SK-N-SH treated with all-trans-retinoic acid at 6 μM for 48 hours (cell line): ENCODE results near the gene SLC7A4.
"Not testable (repeated sequence)": the region's sequence is repeated elsewhere in the genome, so short reads cannot be mapped to it uniquely, and the experiment has no call there.

ENCODE experiments used
- ATAC-seq: fragments of 200-7000 bp; cut with Tn5 transposase; 3 replicates; pipeline ENCODE4 v1.9.1; 2020; ENCODE audit warnings: mild to moderate bottlenecking, moderate library complexity
- ARNTL ChIP-seq: fragments of 450-650 bp; formaldehyde crosslinking; IDR thresholded peaks from 2 replicates; pipeline ENCODE4 v1.5.0; 2020; ENCODE audit warnings: low read depth, mild to moderate bottlenecking, moderate library complexity, borderline replicate concordance
- BACH2 ChIP-seq: fragments of 250-450 bp; sonication (Bioruptor Pico); IDR thresholded peaks from 2 replicates; pipeline ENCODE4 v1.9.0; 2021; ENCODE audit warnings: mild to moderate bottlenecking, borderline replicate concordance
- CSDC2 ChIP-seq: fragments of 250-450 bp; sonication (Bioruptor Pico); IDR thresholded peaks from 2 replicates; pipeline ENCODE4 v1.5.0; 2020; ENCODE audit warnings: mild to moderate bottlenecking, moderate library complexity
- ESRRG ChIP-seq: fragments of 250-450 bp; sonication (Bioruptor Pico); IDR thresholded peaks from 2 replicates; pipeline ENCODE4 v1.6.1; 2021; ENCODE audit warnings: mild to moderate bottlenecking
- GLIS3 ChIP-seq: fragments of 250-450 bp; sonication (Bioruptor Pico); IDR thresholded peaks from 2 replicates; pipeline ENCODE4 v1.5.0; 2020; ENCODE audit warnings: mild to moderate bottlenecking, moderate library complexity
- ISL1 ChIP-seq: fragments of 250-450 bp; sonication (Bioruptor Pico); IDR thresholded peaks from 2 replicates; pipeline ENCODE4 v2.1.2; 2022; ENCODE audit warnings: mild to moderate bottlenecking, moderate library complexity
- PPARA ChIP-seq: fragments of 250-450 bp; sonication (Bioruptor Pico); IDR thresholded peaks from 2 replicates; pipeline ENCODE4 v1.5.0; 2020; ENCODE audit warnings: mild to moderate bottlenecking, borderline replicate concordance
- RARB ChIP-seq: fragments of 250-450 bp; sonication (Bioruptor Pico); IDR thresholded peaks from 2 replicates; pipeline ENCODE4 v1.8.0; 2021; ENCODE audit warnings: mild to moderate bottlenecking, moderate library complexity
- TCF4 ChIP-seq: fragments of 250-450 bp; sonication (Bioruptor Pico); IDR thresholded peaks from 2 replicates; pipeline ENCODE4 v1.8.0; 2021; ENCODE audit warnings: mild to moderate bottlenecking, moderate library complexity, borderline replicate concordance
- TOX ChIP-seq: fragments of 250-450 bp; sonication (Bioruptor Pico); IDR thresholded peaks from 2 replicates; pipeline ENCODE4 v1.8.0; 2021; ENCODE audit warnings: mild to moderate bottlenecking, moderate library complexity, borderline replicate concordance
- ZC3H10 ChIP-seq: fragments of 250-450 bp; sonication (Bioruptor Pico); IDR thresholded peaks from 2 replicates; pipeline ENCODE4 v1.5.1; 2021; ENCODE audit warnings: mild to moderate bottlenecking, moderate library complexity
- ZFP3 ChIP-seq: fragments of 250-450 bp; sonication (Bioruptor Pico); IDR thresholded peaks from 2 replicates; pipeline ENCODE4 v1.5.0; 2020; ENCODE audit warnings: mild to moderate bottlenecking, moderate library complexity
- ZFP30 ChIP-seq: fragments of 450-650 bp; formaldehyde crosslinking; IDR thresholded peaks from 2 replicates; pipeline ENCODE4 v1.5.0; 2022; ENCODE audit warnings: mild to moderate bottlenecking, moderate library complexity
- ZNF70 ChIP-seq: fragments of 450-650 bp; formaldehyde crosslinking; IDR thresholded peaks from 2 replicates; pipeline ENCODE4 v1.5.0; 2020; ENCODE audit warnings: mild to moderate bottlenecking, moderate library complexity
- ZNF8 ChIP-seq: fragments of 450-650 bp; formaldehyde crosslinking; IDR thresholded peaks from 2 replicates; pipeline ENCODE4 v1.5.0; 2020; ENCODE audit warnings: mild to moderate bottlenecking, moderate library complexity
- TF ChIP-seq, protein P1 (sequence below): fragments of 250-450 bp; sonication (Bioruptor Pico); IDR thresholded peaks from 2 replicates; pipeline ENCODE4 v1.8.0; 2020; ENCODE audit warnings: mild to moderate bottlenecking, moderate library complexity, borderline replicate concordance
- TF ChIP-seq, protein P2 (sequence below): fragments of 250-450 bp; sonication (Bioruptor Pico); IDR thresholded peaks from 2 replicates; pipeline ENCODE4 v1.5.0; 2020; ENCODE audit warnings: mild to moderate bottlenecking, moderate library complexity
- TF ChIP-seq, protein P3 (sequence below): fragments of 250-450 bp; sonication (Bioruptor Pico); IDR thresholded peaks from 2 replicates; pipeline ENCODE4 v1.5.1; 2020; ENCODE audit warnings: low read depth, mild to moderate bottlenecking, moderate library complexity
- TF ChIP-seq, protein P4 (sequence below): fragments of 250-450 bp; sonication (Bioruptor Pico); IDR thresholded peaks from 2 replicates; pipeline ENCODE4 v1.5.1; 2021; ENCODE audit warnings: mild to moderate bottlenecking, moderate library complexity

The SLC7A4 gene

DNA sequence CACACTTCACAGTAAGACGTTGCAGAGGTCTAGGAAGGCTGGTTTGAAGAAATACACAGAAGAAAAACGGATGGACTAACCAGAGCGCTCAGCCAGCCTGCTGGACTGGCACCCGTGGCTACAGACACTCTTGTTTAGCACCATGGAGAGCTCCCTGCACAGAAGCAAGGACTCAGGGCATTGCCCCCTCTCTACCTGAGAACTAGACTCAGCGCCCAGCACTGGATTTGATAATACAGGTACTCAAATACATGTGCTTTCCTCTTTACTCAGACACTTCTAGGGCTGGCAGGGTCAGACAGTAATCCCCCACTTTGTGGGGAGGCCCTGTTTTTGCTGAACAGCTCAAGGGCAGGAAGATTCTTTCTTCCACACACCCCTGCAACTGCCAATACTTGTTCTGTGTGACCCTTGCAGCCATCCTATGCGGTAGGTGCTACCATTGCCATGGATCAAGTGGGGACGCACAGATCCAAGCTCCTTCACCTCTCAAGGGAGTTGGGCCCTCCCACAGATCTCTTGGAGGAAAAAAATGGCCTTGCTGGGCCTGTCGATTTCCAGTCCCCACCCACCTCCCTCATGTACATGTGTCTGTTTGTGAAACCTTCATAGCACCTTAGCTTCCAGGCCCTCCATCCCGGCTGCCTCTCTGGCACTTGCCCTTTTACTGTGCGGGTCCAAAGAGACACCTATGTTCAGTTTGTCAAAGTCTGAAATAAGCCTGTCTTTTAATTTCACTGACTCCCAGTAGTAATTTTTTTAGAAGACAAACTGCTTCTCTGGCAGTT, 22.5 kb downstream of the SLC7A4 start:
- no peak for ATAC-seq
- TF ChIP-seq ZFP30 (no peak), ZNF8 (CRISPR knock-in tag) (no peak), TCF4 (CRISPR knock-in tag) (no peak), ZFP3 (CRISPR knock-in tag) (no peak), CSDC2 (no peak), ZC3H10 (CRISPR knock-in tag) (no peak), ARNTL (CRISPR knock-in tag) (no peak), TOX (CRISPR knock-in tag) (no peak), RARB (CRISPR knock-in tag) (no peak), ZNF70 (CRISPR knock-in tag) (no peak), ESRRG (CRISPR knock-in tag) (no peak), BACH2 (no peak), PPARA (no peak), ISL1 (CRISPR knock-in tag) (no peak)
- TF ChIP-seq, protein P1, sequence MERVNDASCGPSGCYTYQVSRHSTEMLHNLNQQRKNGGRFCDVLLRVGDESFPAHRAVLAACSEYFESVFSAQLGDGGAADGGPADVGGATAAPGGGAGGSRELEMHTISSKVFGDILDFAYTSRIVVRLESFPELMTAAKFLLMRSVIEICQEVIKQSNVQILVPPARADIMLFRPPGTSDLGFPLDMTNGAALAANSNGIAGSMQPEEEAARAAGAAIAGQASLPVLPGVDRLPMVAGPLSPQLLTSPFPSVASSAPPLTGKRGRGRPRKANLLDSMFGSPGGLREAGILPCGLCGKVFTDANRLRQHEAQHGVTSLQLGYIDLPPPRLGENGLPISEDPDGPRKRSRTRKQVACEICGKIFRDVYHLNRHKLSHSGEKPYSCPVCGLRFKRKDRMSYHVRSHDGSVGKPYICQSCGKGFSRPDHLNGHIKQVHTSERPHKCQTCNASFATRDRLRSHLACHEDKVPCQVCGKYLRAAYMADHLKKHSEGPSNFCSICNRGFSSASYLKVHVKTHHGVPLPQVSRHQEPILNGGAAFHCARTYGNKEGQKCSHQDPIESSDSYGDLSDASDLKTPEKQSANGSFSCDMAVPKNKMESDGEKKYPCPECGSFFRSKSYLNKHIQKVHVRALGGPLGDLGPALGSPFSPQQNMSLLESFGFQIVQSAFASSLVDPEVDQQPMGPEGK = no peak
- TF ChIP-seq, protein P2, sequence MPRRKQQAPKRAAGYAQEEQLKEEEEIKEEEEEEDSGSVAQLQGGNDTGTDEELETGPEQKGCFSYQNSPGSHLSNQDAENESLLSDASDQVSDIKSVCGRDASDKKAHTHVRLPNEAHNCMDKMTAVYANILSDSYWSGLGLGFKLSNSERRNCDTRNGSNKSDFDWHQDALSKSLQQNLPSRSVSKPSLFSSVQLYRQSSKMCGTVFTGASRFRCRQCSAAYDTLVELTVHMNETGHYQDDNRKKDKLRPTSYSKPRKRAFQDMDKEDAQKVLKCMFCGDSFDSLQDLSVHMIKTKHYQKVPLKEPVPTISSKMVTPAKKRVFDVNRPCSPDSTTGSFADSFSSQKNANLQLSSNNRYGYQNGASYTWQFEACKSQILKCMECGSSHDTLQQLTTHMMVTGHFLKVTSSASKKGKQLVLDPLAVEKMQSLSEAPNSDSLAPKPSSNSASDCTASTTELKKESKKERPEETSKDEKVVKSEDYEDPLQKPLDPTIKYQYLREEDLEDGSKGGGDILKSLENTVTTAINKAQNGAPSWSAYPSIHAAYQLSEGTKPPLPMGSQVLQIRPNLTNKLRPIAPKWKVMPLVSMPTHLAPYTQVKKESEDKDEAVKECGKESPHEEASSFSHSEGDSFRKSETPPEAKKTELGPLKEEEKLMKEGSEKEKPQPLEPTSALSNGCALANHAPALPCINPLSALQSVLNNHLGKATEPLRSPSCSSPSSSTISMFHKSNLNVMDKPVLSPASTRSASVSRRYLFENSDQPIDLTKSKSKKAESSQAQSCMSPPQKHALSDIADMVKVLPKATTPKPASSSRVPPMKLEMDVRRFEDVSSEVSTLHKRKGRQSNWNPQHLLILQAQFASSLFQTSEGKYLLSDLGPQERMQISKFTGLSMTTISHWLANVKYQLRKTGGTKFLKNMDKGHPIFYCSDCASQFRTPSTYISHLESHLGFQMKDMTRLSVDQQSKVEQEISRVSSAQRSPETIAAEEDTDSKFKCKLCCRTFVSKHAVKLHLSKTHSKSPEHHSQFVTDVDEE (CRISPR knock-in tag) = no peak
- TF ChIP-seq, protein P3, sequence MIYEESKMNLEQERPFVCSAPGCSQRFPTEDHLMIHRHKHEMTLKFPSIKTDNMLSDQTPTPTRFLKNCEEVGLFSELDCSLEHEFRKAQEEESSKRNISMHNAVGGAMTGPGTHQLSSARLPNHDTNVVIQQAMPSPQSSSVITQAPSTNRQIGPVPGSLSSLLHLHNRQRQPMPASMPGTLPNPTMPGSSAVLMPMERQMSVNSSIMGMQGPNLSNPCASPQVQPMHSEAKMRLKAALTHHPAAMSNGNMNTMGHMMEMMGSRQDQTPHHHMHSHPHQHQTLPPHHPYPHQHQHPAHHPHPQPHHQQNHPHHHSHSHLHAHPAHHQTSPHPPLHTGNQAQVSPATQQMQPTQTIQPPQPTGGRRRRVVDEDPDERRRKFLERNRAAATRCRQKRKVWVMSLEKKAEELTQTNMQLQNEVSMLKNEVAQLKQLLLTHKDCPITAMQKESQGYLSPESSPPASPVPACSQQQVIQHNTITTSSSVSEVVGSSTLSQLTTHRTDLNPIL (CRISPR knock-in tag) = no peak
- TF ChIP-seq, all 23 proteins: peak for 0

DNA sequence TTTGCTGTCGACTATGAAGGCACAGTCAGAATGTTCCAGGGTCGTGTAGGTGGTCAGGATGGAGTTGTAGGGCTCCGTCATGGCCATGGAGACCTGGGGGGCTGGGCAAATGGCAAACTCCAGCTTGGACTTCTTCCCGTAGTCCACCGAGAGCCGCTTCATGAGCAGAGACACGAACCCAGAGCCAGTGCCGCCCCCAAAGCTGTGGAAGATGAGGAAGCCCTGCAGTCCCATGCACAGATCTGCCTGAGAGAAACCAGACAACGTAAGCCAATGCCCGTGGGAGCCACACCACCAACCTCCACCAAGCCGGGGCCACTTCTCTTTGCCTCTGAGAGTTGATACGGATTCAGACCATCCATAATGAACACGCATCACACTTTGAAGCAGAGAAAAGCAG, 23.2 kb downstream of the SLC7A4 start:
- not testable (repeated sequence) for ATAC-seq

DNA sequence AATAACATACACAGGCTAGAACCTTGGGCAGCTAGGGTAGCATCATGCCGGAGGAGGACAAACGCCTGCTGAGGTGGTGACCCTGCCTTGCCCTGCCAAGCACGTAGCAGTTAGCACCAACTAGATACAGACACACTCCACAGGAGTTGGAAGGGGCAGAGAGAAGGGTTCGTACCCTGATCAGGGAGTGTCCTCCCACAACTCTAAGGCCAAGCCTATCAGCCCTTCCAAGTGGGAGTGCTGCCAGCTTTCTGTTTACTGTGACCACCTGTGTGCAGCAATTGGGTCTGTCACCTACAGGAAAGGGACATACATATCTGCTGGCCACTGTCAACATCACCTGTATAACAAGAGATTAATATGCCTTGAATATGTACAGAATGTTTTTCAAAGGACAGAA, 28.6 kb downstream of the SLC7A4 start:
- TF ChIP-seq, protein P2 (CRISPR knock-in tag) = no peak
- TF ChIP-seq TOX (CRISPR knock-in tag) (no peak), CSDC2 (no peak), TCF4 (CRISPR knock-in tag) (no peak), BACH2 (no peak), ZC3H10 (CRISPR knock-in tag) (no peak), ZFP30 (no peak), GLIS3 (no peak), ZFP3 (CRISPR knock-in tag) (no peak)
- TF ChIP-seq, protein P1 = no peak
- TF ChIP-seq, protein P4, sequence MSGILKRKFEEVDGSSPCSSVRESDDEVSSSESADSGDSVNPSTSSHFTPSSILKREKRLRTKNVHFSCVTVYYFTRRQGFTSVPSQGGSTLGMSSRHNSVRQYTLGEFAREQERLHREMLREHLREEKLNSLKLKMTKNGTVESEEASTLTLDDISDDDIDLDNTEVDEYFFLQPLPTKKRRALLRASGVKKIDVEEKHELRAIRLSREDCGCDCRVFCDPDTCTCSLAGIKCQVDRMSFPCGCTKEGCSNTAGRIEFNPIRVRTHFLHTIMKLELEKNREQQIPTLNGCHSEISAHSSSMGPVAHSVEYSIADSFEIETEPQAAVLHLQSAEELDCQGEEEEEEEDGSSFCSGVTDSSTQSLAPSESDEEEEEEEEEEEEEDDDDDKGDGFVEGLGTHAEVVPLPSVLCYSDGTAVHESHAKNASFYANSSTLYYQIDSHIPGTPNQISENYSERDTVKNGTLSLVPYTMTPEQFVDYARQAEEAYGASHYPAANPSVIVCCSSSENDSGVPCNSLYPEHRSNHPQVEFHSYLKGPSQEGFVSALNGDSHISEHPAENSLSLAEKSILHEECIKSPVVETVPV (CRISPR knock-in tag) = no peak
- no peak for ATAC-seq
